ENCODE measurements around the gene EXOSC10.
"Not testable (repeated sequence)": the region's sequence is repeated elsewhere in the genome, so short reads cannot be mapped to it uniquely, and the experiment has no call there.

EXOSC10 gene

GRCh38 chr1:11042995-11043874, 56.4 kb downstream of the EXOSC10 start:
- no peak for DNase-seq

- no peak for DNase-seq
Observed at GRCh38 chr1:11042065-11042464, 57.6 kb downstream of the EXOSC10 start.

GRCh38 chr1:11041048-11041447, 58.6 kb downstream of the EXOSC10 start:
- no peak for DNase-seq

- DNase-seq: not testable (repeated sequence)
Observed at GRCh38 chr1:11040105-11040429, 59.6 kb downstream of the EXOSC10 start.

GRCh38 chr1:11039351-11040104, 60.1 kb downstream of the EXOSC10 start:
- DNase-seq: no peak

GRCh38 chr1:11037740-11038182, 61.9 kb downstream of the EXOSC10 start:
- DNase-seq: peak; percentile 86

GRCh38 chr1:11037019-11037739, 62.5 kb downstream of the EXOSC10 start:
- DNase-seq: not testable (repeated sequence)

GRCh38 chr1:11031624-11032262, 67.9 kb downstream of the EXOSC10 start:
- no peak for DNase-seq

- DNase-seq: no peak
Observed at GRCh38 chr1:11030865-11031264, 68.8 kb downstream of the EXOSC10 start.

- no peak for DNase-seq
Observed at GRCh38 chr1:11028018-11028417, 71.7 kb downstream of the EXOSC10 start.

GRCh38 chr1:11027316-11027715, 72.4 kb downstream of the EXOSC10 start:
- no peak for DNase-seq

GRCh38 chr1:11026903-11027302, 72.8 kb downstream of the EXOSC10 start:
- no peak for DNase-seq

GRCh38 chr1:11026052-11026451, 73.6 kb downstream of the EXOSC10 start:
- DNase-seq: no peak

GRCh38 chr1:11025618-11026017, 74.1 kb downstream of the EXOSC10 start:
- DNase-seq: no peak

- no peak for DNase-seq
Observed at GRCh38 chr1:11024874-11025203, 74.8 kb downstream of the EXOSC10 start.

- DNase-seq: no peak
Observed at GRCh38 chr1:11024154-11024873, 75.4 kb downstream of the EXOSC10 start.

- DNase-seq: no peak
Observed at GRCh38 chr1:11023201-11023600, 76.5 kb downstream of the EXOSC10 start.

- no peak for DNase-seq
Observed at GRCh38 chr1:11019971-11020370, 79.7 kb downstream of the EXOSC10 start.

GRCh38 chr1:11019358-11019757, 80.3 kb downstream of the EXOSC10 start:
- not testable (repeated sequence) for DNase-seq

Data from CD4-positive, alpha-beta T cell treated with Interleukin-4 for 4 hours (primary cell).